Stimulated activated CD8-positive, alpha-beta memory T cell treated with anti-CD3 and anti-CD28 coated beads, Interleukin-7, amount 100 ng/mL, for 1 hour (primary cell): ENCODE results near the gene ZSWIM6.

ENCODE experiments used
- DNase-seq, 2 donors: peaks; one replicate each; pipeline ENCODE4 v3.0.0-alpha.2; 2020; ENCODE audit warnings: low read depth in 2 of 2

The ZSWIM6 gene

DNA sequence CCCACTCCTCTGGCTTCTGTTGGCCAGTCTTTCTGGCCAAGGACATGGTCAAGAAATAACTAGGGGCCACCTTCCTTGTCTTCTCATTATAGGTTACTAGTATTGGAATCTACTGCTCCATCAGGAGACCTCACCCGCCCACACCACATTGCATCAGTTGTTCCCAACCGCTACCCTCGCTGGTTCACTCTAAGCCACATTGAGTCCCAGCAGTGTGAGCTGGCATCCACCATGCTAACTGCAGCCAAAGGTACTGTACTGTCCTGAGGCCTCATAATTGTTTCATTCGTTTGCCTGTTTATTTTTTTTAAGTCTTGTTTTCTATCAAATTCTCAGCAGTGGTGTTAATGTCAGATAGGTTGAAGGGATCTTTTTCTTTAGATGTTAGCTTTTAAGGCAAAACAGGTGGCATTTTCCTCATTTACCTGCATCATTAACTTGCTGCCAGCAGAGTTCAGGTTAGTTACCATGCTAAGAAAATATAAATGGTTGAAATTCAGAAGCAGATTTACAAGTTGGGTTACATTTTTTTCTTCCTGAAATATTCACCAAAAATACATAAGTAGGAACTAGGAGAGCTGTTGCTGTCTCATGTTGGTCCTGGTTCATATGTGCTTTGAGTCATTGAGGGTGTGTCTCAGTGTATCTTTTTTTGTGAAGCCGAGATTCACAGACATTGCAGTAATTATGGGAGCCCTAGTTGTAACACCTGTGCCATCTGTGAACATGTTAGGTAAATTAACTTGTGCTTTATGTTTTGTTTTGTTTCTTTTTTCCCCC is 206.9 kb downstream of the ZSWIM6 start:
- DNase-seq: no peak

DNA sequence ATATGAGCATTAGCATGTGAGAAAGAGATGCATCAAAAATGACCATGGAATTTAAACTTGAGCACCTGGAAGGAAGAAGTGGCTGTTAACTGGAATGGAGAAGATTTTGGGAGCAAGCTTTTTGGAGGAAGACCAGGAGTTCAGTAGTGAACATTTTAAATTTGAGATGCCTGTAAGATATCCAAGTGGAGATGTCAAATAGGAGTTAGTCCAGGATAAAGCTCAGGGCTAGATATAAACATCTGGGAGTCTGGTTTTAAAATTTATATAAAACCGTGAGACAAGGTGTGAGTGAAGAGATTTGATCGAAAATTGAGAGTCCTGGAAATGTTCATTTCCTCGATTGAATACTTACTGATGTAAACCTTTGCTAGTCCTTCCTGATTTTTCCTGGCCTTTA is 217.5 kb downstream of the ZSWIM6 start:
- no peak for DNase-seq

DNA sequence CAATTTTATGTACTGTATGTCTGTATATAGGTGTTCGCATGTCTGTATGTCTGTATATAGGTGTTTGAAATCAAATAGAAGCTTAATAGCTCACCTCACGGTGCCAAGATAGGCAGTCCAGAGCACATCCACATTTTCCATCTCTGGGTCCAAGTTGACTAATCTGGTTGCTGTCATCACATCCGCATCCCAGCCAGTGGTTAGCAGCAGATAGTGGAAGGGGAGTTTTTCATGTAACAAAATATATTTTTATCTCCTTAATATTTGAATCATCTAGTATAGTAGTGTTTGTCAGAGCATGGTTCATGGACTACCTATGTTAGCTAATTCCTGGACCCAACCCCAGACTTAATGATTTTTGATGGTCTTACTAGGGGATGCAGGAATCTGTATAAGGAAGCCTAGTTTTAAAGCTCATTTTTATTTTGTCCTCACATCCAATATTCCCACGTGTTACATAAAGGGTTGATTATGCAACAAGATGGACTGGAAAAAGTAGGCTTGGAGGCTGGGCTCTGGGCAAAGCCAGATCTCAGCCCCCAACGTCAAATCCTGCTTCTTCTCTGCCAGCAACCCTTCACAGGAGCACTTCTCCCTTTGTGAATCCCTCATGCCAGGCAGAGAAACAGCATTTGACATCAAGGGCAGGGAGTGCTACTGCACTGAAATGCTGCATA is 219.7 kb downstream of the ZSWIM6 start:
- no peak for DNase-seq

GRCh38 chr5:61559146-61559545 is 227.1 kb downstream of the ZSWIM6 start:
- no peak for DNase-seq

DNA sequence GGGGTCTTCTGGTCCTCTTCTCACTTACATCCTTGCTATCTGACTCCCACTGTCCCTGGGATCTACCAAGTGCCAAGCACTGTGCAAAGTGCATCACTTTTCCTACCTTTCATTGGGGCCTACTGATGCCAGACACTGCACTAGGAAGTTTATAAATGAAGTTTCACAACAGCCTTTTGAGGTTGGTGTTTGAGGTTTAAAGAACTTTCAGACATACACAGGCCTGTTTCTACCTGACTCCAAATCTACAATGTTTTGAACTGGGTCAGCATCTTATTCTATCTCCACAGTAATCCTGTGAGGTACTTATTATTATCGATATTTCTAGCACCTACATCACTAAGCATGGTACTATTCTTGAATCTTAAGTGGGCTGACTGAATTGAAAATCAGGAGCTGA is 227.7 kb downstream of the ZSWIM6 start:
- no peak for DNase-seq

DNA sequence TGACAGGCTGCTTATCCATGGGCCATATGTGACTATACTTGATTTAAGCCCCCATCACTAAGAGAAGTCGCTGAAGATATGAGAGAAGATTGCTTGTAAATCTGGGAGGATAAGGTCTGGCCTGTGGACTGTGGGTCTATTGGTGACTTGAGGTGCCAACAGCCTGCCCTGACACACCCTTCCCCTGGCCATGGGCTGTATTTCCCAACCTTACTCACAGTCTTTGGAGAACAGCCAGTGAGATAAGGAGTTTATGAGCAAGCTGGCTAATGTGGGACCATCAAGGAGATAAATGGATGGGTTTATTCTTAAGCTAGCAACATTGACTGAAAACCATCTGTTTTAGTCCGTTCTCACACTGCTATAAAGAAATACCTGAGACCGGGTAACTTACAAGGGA is 231.3 kb downstream of the ZSWIM6 start:
- no peak for DNase-seq

DNA sequence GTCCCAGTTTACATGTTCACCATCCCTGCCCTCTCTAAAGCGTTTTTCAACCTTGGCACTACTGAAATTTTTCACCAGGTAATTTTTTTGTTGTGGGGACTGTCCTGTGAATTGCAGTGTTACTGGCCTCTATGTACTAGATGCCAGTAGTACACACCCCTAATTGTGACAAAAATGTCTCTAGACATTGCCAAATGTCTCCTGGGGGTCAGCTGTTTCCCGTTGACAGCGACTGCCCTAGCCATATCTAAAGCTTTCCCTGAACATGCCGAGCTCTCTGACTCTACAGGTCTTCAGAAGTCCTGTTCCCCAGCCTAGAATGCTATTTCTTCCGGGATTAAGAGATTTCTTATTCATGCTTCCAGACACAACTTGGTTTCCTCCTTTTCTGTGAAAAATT is 235.3 kb downstream of the ZSWIM6 start:
- no peak for DNase-seq

GRCh38 chr5:61569353-61569752 is 237.3 kb downstream of the ZSWIM6 start:
- DNase-seq: no peak

DNA sequence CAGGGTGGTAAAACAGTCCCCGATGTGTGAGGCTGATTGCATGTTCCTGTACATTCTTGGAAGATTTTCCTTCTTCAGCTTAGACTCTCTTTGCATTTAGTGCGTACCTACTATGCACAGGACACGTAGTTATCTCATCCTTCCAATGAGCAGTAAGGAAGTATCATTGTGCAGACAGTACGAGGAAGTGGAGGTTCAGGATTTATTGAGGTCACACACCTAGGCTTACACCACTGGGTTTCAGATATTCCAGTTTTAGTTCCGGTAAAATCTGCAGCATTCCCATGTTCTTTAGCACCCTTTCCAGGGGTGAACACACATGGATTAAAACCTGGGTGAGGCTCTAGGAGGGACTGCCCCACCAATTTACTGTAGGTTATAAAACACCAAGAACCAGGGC is 238.7 kb downstream of the ZSWIM6 start:
- no peak for DNase-seq

DNA sequence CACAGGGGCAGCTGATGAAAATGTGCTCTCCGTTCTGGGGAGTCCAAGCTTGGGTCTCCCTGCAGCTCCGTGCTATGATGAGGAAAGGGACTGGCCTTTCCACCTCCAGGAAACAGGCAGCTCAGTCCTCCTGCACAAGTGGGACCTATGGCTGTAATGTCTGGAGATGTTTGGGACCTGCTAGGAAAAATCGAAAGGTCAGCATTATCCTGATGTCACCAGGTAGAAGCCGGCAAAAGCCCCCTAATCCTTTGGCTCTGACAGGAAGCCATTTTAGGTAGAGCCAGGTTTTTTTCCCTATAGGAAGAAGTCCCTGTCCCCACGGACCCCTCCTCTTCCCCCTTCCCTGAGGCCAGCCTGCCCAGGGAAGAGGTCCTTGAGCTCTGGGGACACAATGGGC is 240.9 kb downstream of the ZSWIM6 start:
- no peak for DNase-seq

- no peak for DNase-seq
Observed at GRCh38 chr5:61575103-61575502, 243.0 kb downstream of the ZSWIM6 start.

GRCh38 chr5:61575581-61575980 is 243.5 kb downstream of the ZSWIM6 start:
- no peak for DNase-seq

GRCh38 chr5:61576556-61576955 is 244.5 kb downstream of the ZSWIM6 start:
- no peak for DNase-seq

- no peak for DNase-seq
Observed at GRCh38 chr5:61578858-61579503, 246.9 kb downstream of the ZSWIM6 start.

DNA sequence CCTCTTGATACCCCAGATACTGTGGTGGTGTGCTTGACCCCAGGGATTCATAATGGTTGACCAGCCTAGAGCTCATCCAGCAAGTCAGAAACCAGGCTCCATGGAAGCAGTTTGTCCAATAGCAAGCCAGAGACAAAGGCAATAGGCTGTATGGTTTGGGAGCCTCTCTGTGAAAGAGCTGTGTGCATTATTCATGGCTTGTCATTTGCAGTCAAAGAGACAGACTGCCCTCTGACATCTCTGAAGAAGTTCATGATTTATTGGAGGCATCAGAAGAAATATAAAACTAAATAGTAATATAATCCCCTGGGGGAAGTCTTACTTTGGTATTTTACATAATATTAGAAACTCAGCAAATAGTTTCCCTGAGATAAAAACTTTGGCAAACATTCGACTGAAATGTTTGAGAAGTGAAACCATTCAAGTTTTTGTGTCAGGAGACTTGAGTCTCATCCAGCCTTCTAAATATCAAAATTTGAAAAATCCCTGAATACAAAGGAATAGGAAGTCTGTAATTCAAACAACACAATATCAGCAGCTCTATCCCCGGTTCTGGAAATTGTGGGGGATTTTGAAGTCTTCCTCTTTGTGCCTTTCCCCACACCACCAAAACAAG is 250.3 kb downstream of the ZSWIM6 start:
- no peak for DNase-seq

- DNase-seq: no peak
Observed at GRCh38 chr5:61582887-61583286, 250.8 kb downstream of the ZSWIM6 start.

GRCh38 chr5:61586096-61587084 is 254.3 kb downstream of the ZSWIM6 start:
- no peak for DNase-seq

DNA sequence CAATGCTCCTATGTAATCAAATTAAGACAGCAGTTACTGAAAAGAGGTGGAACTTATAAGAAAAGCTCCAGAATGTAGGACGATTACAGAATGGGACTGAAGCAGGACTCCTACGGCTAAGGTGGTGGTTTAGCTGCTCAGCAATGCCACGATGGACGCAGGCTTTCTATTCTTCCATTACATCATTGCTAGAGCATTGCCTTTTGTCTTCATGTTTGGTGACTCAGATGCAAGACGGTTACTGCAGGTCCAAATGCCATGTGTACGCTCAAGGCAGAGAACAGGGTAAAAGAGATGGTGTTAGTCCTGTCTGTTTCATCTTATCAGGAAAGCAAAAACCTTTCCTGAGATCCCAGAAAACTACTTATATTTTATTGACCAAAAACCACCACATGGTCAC is 255.1 kb downstream of the ZSWIM6 start:
- DNase-seq: no peak

DNA sequence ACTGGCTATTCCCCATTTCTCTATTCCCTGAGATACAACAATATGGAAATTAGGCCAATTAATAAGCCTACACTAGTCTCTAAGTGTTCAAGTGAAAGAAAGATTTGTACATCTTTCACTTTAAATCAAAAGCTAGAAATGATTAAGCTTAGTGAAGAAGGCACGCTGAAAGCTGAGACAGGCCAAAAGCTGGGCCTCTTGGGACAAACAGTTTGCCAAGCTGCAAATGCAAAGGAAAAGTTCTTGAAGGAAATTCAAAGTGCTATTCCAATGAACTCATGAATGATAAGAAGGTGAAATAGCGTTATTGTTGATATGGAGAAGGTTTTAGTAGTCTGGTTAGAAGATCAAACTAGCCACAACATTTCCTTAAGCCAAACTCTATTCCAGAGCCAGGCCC is 256.2 kb downstream of the ZSWIM6 start:
- DNase-seq: no peak

- DNase-seq: no peak
Observed at GRCh38 chr5:61589946-61590345, 257.9 kb downstream of the ZSWIM6 start.

GRCh38 chr5:61590473-61590872 is 258.4 kb downstream of the ZSWIM6 start:
- no peak for DNase-seq
